Common myeloid progenitor, CD34-positive (primary cell): ENCODE measurements around the gene PRR5.
A peak's percentile ranks its signal among the peaks of the same experiment; 100 is the strongest.

Source experiments
- CTCF ChIA-PET: fragments of 350-600 bp; sonication (Branson Sonifier 250); formaldehyde crosslinking; loops from one replicate; lab custom pipeline; 2021; ENCODE audit warnings: antibody characterized with exemption; lab: Charles Lee
- POLR2A ChIA-PET: fragments of 350-600 bp; sonication (Branson Sonifier 250); formaldehyde crosslinking; loops from one replicate; lab custom pipeline; 2021; ENCODE audit warnings: antibody characterized with exemption; lab: Charles Lee
- DNase-seq, 3 donors: peaks; one replicate each; pipeline versions ENCODE4 v3.0.0 to v3.0.0-alpha.2; 2013
- H3K27ac ChIP-seq, 2 experiments: 1 replicate in 1 of 2; 2 replicates in 1 of 2; pipeline ENCODE4 v1.7.0; 2013; ENCODE audit warnings: inconsistent platforms in 2 of 2, low read length in 2 of 2, mild to moderate bottlenecking in 2 of 2, low read depth in 1 of 2, moderate library complexity in 1 of 2; ENCODE audit not compliant: severe bottlenecking in 2 of 2, insufficient read depth in 1 of 2, poor library complexity in 1 of 2
- H3K27me3 ChIP-seq, 5 experiments: replicated peaks in 2 of 5; 1 replicate in 3 of 5; 2 replicates in 2 of 5; pipeline versions ENCODE4 v1.6.1 to v1.7.0; 2013; ENCODE audit warnings: low read length in 4 of 5, mild to moderate bottlenecking in 2 of 5, moderate library complexity in 2 of 5, inconsistent platforms in 1 of 5; ENCODE audit not compliant: insufficient read depth in 5 of 5, control insufficient read depth in 4 of 5
- H3K36me3 ChIP-seq, 4 experiments: 1 replicate in 2 of 4; 2 replicates in 2 of 4; pipeline versions ENCODE4 v1.6.1 to v1.7.0; 2013; ENCODE audit warnings: low read length in 3 of 4, control low read depth in 1 of 4, mild to moderate bottlenecking in 1 of 4; ENCODE audit not compliant: control insufficient read depth in 4 of 4, insufficient read depth in 4 of 4
- H3K4me1 ChIP-seq, 4 experiments: 1 replicate in 3 of 4; 2 replicates in 1 of 4; pipeline versions ENCODE4 v1.6.1 to v1.7.1; 2013; ENCODE audit warnings: low read length in 3 of 4, mild to moderate bottlenecking in 3 of 4, control low read depth in 1 of 4, inconsistent platforms in 1 of 4, moderate library complexity in 1 of 4; ENCODE audit not compliant: control insufficient read depth in 4 of 4, insufficient read depth in 4 of 4; ENCODE audit errors: control extremely low read depth in 1 of 4
- H3K4me3 ChIP-seq, 7 experiments: 1 replicate in 4 of 7; 2 replicates in 3 of 7; pipeline versions ENCODE4 v1.5.1 to v1.7.0; 2013; ENCODE audit warnings: mild to moderate bottlenecking in 7 of 7, low read length in 6 of 7, moderate library complexity in 6 of 7, inconsistent platforms in 2 of 7, low read depth in 2 of 7, control low read depth in 1 of 7; ENCODE audit not compliant: insufficient read depth in 4 of 7, control insufficient read depth in 1 of 7; ENCODE audit errors: extremely low read depth in 1 of 7
- H3K9me3 ChIP-seq, 5 experiments: 1 replicate in 4 of 5; 2 replicates in 1 of 5; pipeline versions ENCODE4 v1.6.1 to v1.7.1; 2013; ENCODE audit warnings: low read length in 4 of 5, mild to moderate bottlenecking in 2 of 5, inconsistent platforms in 1 of 5, low read depth in 1 of 5, moderate library complexity in 1 of 5; ENCODE audit not compliant: control insufficient read depth in 4 of 5, insufficient read depth in 2 of 5; ENCODE audit errors: control extremely low read depth in 1 of 5
- WGBS: methylation state at CpG from one replicate; pipeline ENCODE4 v1.1.5; 2013; ENCODE audit not compliant: insufficient coverage; 5-methylcytosine and 5-hydroxymethylcytosine counted together

PRR5 gene

DNA sequence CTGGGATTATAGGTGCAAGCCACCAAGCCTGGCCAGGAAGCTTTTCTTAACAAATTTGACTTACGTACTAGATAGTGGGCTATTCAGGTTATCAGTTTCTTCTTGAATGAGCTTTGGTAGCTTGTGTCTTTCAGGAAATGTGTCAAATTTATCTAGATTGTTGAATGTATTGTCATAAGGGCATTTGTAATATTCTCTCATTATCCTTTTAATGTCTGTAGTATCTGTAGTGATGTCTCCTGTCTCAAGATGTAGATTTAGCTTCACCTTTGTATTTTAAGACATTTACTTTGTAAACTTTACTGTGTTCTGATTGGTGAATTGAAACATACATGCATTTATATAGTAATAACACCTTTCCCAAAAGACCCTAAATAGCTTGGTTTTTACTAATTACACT, 71.1 kb downstream of the PRR5 start:
- Histone ChIP-seq H3K9me3 (peaks cover 3 to 17% (median 7%) of the 10 kb centered on the region in 5 experiments), H3K4me3 (no peak overlapping the region), H3K4me1 (no peaks in the 10 kb centered on the region), H3K36me3 (no peaks in the 10 kb centered on the region), H3K27ac (no peak overlapping the region), H3K27me3 (no peaks in the 10 kb centered on the region)
- WGBS = no CpG with 5 or more reads among the region's 1 CpG
- ChIA-PET CTCF (no interaction called here), POLR2A (no interaction called here)
- DNase-seq = peak in 1 of 3 donors; percentile 18

DNA sequence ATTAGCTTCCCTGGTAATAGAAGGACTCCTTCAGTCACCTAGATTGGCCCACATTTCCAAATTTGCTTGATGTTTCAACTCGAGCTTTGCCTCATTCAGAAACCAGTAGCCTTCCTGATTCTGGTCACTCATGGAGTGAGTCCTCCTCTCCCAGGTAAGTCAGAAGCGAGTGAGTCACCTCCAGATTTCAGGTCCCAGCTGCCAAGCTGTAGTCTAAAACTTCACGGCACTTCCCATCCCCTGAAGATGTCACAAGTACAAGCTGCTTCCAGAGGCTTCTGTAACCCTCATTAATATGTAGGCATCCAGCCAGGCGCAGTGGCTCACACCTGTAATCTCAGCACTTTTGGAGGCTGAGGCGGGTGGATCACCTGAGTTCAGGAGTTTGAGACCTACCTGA, 73.9 kb downstream of the PRR5 start:
- WGBS = 93% methylated on average over 5 of the region's 5 CpGs
- no peaks in the 10 kb centered on the region for H3K36me3 ChIP-seq
- H3K27me3 ChIP-seq = no peaks in the 10 kb centered on the region
- H3K27ac ChIP-seq = no peak overlapping the region
- DNase-seq = no peak
- CTCF ChIA-PET = interaction anchor here (0.7 kb wide), 1 partner anchor 13 kb away, joined by 3 read pairs; no protein-coding TSS in a partner anchor
- no peaks in the 10 kb centered on the region for H3K4me1 ChIP-seq
- POLR2A ChIA-PET = no interaction called here
- peaks cover 3 to 17% (median 7%) of the 10 kb centered on the region in 5 experiments for H3K9me3 ChIP-seq
- H3K4me3 ChIP-seq = no peak overlapping the region

DNA sequence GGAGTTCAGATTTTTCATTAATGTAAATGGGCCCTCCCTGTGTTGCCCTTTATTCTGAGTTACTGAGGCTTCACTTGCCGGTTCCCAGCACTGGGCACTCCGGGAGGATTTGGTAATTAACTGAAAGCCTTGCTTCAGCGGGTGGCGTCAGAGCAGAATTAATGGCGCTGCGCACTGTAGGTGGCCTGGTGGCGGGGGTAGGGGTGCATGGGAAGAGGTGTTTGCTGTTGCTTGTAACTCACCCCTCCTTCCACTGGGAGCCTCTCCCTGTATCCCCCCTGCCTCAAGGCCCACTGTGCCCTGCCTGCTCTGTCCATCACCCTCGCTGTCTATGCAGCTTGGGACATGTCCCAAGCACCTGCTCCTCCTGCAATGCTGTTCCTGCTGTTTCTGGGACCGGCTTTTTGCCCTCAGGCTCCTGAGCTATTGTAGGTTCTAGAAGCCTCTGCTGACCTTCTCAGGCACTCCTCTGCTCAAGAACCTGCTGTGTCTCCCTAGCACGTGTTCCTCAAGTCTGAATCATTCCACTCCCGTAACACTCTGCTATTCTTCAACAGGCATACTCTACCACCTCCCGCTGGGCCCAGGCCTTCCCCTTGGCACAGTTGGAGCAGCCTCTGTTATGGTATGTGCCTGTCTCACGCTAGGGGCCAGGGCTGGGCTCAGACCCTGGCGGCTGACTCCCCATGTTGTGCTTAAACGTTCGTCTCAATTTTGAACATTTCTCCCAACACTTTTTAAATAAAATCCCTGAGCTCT, 74.8 kb downstream of the PRR5 start:
- POLR2A ChIA-PET = no interaction called here
- no peaks in the 10 kb centered on the region for H3K36me3 ChIP-seq
- DNase-seq = no peak
- 91% methylated on average over 11 of the region's 16 CpGs for WGBS
- no peaks in the 10 kb centered on the region for H3K27me3 ChIP-seq
- no peak overlapping the region for H3K4me3 ChIP-seq
- no peaks in the 10 kb centered on the region for H3K4me1 ChIP-seq
- CTCF ChIA-PET = interaction anchor here (0.6 kb wide), 1 partner anchor 85 kb away, joined by 3 read pairs; no protein-coding TSS in a partner anchor
- H3K27ac ChIP-seq = no peak overlapping the region
- peaks cover 3 to 17% (median 7%) of the 10 kb centered on the region in 5 experiments for H3K9me3 ChIP-seq

DNA sequence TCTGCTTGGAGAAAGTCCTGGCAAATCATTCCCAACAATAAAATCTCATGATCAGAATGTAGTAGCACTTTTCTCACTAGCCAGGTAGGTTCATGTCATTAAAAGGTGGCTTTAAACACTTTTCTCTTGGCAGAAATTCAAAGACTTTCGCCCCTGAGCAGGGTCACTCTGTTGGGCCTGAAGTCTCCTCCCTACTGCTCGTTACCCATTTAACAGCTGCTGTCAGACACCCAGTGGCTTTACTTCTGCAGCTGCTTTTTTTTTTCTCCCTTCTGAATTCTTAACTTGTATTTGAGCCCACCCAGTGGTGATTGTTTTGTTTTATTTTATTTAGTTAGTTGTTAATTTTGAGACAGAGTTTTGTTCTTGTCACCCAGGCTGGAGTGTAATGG, 75.4 kb downstream of the PRR5 start:
- 91% methylated on average over 2 of the region's 2 CpGs for WGBS
- H3K27ac ChIP-seq = no peak overlapping the region
- ChIA-PET POLR2A (no interaction called here), CTCF (interaction anchor here (0.6 kb wide), 1 partner anchor 85 kb away, joined by 3 read pairs; no protein-coding TSS in a partner anchor)
- H3K27me3 ChIP-seq = no peaks in the 10 kb centered on the region
- H3K9me3 ChIP-seq = peaks cover 3 to 17% (median 7%) of the 10 kb centered on the region in 5 experiments
- H3K36me3 ChIP-seq = no peaks in the 10 kb centered on the region
- H3K4me1 ChIP-seq = no peaks in the 10 kb centered on the region
- no peak overlapping the region for H3K4me3 ChIP-seq
- no peak for DNase-seq

DNA sequence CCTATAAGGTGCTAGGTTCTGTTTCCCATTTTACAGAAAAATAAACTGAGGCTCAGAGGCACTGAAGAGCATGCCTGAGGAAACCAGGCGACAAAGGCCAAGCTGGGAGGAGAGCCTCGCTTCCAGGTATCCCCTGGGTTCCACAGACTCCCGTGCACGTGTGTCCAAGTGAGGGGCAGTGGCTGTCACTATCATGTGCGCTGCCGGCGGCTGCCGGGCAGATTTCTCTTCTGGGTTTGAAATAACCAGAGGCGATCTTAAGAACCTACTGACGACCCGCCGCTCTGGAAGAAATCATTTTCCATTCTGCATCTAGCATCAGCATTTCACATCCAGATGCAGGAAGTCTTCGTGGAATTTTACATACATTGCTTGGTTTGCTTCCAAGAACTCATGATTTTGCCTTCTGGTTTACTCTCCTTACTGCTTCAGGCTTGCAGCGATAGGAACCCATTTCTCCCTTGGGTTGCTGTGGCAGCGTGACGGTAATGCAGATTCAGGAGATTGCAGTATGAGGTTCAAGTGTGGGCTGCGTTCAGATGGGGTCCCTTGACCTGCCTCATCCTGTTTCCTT, 79.0 kb downstream of the PRR5 start:
- 84% methylated on average over 14 of the region's 17 CpGs for WGBS
- Histone ChIP-seq H3K27ac (no peak overlapping the region), H3K9me3 (no peaks in the 10 kb centered on the region), H3K36me3 (no peaks in the 10 kb centered on the region), H3K27me3 (no peaks in the 10 kb centered on the region), H3K4me1 (no peaks in the 10 kb centered on the region), H3K4me3 (no peak overlapping the region)
- DNase-seq = no peak
- ChIA-PET POLR2A (no interaction called here), CTCF (no interaction called here)

DNA sequence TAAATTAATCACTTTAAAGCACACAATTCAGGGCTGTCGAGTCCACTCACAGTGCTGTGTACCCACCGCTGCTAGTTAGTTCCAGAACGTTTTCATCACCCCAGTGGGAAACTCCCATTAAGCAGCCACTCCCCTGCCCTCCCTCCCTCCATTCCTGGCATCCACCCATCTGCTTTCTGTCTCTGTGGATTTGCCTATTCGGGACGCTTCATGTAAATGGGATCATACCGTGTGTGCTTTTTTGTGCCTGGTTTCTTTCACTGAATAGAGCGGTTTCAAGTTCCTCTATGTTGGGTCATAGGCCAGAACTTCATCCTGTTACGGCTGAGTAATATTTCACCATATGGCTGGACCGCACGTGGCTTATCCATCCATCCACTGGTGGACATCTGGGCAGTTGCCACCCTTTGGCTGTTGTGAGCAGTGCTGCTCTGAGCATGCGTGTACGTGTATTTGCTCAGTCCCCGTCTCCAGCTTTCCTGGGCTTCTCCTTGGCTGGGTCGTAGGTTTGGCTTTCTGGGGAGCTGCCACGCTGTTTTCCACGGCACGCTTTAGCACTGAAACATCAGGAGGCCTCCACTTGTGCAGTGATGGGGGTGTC, 80.5 kb downstream of the PRR5 start:
- no peaks in the 10 kb centered on the region for H3K27me3 ChIP-seq
- 92% methylated on average over 14 of the region's 17 CpGs for WGBS
- H3K4me1 ChIP-seq = no peaks in the 10 kb centered on the region
- no peak for DNase-seq
- ChIA-PET CTCF (no interaction called here), POLR2A (no interaction called here)
- H3K4me3 ChIP-seq = no peak overlapping the region
- H3K36me3 ChIP-seq = no peaks in the 10 kb centered on the region
- no peak overlapping the region for H3K27ac ChIP-seq
- no peaks in the 10 kb centered on the region for H3K9me3 ChIP-seq

DNA sequence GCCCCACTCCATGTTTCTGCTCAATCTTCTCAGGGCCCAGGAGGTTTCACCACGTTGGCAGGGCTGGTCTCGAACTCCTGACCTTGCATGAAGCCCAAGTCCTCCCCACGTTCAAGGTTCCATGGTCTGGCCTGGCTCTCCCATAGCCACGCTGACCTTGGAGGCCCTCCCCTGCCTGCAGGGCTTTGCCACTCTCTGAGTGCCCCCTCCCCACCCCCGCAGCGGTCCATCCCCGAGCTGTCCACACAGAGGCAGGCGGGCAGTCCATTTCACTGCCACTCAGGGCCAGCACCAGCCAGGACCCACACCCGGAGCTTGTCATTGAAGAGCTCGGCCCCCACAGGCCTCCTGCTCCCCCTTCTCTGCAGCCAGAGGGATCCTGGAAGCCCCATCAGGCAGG, 81.1 kb downstream of the PRR5 start:
- POLR2A ChIA-PET = no interaction called here
- 77% methylated on average over 6 of the region's 10 CpGs for WGBS

More for the DNA sequence above, 81.1 kb downstream of the PRR5 start:
- no peak overlapping the region for H3K4me3 ChIP-seq
- no peaks in the 10 kb centered on the region for H3K27me3 ChIP-seq
- CTCF ChIA-PET = no interaction called here
- H3K27ac ChIP-seq = no peak overlapping the region
- H3K4me1 ChIP-seq = no peaks in the 10 kb centered on the region
- H3K9me3 ChIP-seq = no peaks in the 10 kb centered on the region
- no peak for DNase-seq
- no peaks in the 10 kb centered on the region for H3K36me3 ChIP-seq
